ENCODE measurements around the gene ARHGAP23. TPM values are rescaled to one million over a fixed set of nuclear protein-coding genes. Genes with fewer than 3 reads are reported as not detected.
A peak's percentile ranks its signal among the peaks of the same experiment; 100 is the strongest.

The ARHGAP23 gene
- total RNA-seq, 1 donor from 2014 or later, result 33.7 TPM

DNA sequence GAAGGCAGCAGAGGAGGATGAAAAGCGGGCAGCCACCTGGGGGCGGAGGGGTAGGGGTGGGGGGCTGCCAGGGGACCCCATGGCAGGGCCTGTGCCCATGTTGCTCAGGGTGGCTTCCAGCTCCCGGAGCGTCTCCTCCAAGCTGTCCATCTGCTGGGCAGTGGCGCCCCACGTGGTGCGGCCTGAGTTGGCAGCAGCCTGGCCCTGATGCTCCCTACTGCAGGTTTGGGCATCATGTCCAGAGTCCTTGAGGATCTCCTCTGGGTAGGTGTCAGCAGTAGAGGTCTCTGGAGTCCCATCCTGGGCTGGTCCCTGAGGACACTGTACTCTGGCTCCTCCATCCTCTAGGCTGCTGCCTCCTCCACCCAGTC lies 116.6 kb downstream of the ARHGAP23 start:
- DNase-seq (ENCODE audit: low read depth in 2 of 2), result no peak

DNA sequence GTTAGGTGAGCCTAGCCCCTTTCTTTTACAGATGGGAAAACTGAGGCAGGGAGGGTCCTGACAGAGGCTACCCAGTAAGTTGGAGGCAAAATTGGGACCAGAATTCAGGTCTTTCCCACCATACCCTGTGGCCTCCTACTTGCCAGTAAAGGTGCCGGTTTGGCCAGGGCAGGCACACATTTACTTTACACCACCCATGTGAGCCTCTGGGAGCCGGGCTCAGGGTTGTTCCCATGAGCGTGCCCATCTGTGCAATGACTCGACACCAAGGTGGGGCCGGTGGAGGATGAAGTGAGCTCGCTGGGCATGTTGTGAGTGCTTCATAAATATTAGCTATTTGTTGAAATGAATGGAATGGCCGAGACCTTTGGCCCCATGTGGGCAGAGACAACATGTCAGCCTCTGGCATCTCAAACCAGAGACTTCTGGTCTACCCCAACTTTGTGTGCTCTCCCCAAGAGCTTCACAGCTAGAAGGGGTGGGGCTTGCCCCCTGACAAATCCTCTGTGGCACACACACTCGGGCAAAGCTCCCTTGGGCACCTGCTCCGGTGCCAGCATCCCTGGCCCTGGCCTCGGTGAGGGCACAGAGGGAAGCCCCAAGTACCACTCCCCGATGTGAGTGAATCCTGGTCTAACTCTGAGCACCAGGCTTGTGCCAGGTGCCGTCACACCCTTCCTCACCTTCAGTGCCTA lies 117.4 kb downstream of the ARHGAP23 start:
- no peak for DNase-seq (ENCODE audit: low read depth in 2 of 2)

DNA sequence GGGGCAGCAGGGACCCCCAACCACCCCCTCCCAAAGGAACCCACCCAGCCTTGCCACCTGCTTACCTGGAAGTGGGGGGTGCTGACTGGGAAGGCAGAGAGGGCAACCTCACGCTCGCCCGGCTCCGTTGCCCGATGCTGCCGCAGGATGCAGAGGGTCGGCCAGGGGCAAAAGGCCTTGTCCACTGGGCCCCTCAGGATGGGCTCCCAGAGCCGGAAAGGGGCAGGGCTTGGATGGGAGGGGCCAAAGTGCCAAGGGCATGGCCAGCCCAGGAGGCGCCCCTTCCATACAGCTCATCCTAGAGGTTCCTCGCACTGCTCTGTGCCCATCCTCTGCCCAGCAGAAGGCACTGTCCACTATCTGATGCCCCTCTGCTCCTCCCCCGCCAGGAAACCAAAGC lies 118.1 kb downstream of the ARHGAP23 start:
- DNase-seq (ENCODE audit: low read depth in 2 of 2), result no peak

DNA sequence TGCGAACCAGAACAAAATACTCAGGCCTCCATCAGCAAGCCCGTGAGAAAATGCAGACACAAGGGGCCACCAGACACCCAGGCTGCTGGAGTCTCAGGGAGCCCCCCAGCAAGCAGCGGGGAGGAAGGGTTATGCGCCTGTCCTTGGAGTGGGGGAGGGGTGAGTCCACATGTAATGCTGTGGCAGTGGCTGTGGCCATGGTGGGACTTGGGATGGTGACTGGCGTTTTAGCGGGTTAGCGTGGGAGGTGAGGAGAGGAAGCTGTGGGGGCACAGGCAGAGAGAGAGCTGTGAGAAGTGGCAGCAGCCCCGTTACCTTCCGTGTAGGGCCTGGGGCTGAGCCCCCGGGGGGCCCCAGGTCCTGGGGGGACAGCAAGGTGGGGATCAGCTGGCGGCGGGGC lies 119.2 kb downstream of the ARHGAP23 start:
- no peak for DNase-seq (ENCODE audit: low read depth in 2 of 2)

DNA sequence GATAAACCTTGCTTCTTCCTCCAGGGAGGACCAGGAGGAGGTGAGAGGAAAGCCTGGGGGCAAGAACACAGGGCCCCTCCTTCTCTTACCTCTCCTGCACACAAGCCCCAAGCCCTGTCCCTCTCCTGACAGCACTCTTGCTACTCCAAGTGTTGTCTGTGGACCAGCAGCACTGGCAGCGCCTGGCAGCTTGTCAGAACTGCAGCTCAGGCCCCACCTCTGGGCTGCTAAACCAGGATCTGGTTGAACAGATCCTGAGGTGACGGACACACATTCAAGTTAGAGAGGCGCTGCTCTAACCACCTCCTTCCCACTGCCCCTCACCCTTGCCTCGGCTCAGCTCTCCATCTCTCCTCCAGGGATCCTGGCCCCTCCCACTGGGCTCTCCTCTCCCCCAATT lies 121.0 kb downstream of the ARHGAP23 start:
- DNase-seq (ENCODE audit: low read depth in 2 of 2), result no peak

DNA sequence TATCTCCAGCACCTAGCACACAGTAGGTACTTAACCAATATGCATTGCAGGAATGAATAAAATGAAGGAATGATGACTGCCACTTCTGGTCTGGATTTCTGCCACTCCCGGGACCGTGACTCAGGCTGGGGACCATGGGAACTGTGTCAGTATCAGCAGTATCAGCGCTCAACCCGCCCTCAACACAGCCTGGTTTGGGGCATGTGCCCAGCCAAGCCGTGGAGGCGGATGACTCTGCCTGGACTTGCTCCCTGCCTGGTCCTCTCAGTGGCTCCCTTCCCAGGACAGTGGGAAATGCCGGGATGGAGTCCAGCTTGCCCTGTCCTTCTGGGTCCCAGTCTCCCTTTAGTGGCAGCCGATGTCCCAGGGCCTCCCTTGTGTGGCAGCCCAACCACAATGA lies 122.4 kb downstream of the ARHGAP23 start:
- DNase-seq (ENCODE audit: low read depth in 2 of 2), result peak; percentile 16 to 18

DNA sequence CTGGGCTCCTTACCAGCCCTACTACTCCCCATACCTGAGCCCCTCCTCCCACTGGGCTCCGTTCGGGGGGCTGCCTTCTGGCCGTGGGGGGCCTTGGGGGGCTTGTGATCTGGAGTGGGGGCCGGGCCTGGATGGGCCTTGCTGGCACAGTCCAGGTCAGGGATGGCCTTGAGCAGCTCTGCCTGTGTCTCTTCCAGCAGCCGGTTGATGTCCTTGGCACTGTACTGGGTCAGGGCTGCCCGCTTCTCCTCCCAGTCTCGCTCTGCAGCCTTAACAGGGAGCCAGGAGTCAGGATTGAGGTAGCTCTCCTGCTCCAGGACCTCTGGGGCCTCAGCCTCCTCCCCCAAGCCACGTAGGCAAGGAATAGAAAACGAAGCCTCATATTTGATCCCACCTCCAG lies 122.9 kb downstream of the ARHGAP23 start:
- DNase-seq (ENCODE audit: low read depth in 2 of 2), result no peak

DNA sequence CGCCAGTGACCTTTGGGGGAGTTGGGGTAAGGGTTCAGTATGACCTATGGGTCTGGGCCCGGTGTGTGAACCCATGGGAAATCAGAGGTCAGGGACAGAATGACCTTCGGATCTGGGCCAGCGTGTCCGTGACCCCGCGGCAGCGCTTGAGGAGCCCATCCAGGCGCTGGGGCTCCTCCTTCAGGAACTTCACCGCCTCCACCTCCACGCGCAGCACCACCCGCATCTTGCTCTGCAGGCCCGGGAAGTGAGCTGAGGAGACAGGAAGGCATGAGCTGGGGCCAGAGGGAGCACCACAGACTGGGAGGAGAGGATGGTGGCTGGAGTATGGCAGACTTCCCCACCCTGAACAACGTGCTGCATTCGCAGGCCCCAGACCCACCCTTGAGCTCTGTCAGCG lies 124.1 kb downstream of the ARHGAP23 start:
- DNase-seq (ENCODE audit: low read depth in 2 of 2), result no peak

DNA sequence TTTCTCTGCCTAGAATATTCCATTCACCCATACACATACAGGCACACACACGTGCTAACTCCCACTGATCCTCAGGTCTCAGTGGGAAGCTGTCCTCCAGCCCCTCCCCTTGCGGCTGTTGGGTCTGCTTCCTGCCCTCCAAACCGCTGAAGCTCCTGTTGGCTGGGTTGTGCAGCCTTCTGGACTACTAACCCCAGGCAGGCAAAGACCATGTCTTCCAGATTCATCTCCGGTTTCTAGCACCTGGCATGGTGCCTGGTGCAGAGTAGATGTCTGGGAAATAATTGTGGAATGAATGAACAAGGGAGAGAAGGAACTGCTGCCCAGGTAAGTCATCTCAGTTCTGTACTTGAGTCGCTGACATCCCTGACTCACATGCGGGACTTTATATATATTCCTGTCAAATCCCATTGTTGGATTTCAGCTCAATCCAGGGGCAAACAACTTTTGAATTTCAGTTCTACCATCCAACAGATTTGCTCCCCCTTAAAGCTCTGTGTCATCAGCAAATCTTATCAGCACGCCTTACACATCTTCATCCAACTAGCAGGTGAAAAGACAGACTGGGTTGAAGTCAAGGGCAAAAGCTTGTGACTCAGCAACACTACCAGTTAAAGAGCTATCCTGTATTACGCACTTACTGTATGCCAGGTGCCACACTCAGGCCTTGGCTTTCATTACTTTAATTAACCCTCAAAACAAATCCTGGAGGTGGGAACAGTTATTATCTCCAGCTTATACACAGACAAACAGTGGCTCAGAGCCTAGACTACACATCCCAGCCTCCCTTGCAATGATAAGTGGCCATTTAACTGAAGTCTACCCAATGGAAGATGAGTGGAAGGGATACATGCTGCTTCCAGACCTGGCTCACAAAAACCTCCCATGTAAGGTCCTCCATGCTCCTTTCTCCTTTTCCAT lies 126.4 kb downstream of the ARHGAP23 start:
- DNase-seq (ENCODE audit: low read depth in 2 of 2), result no peak

DNA sequence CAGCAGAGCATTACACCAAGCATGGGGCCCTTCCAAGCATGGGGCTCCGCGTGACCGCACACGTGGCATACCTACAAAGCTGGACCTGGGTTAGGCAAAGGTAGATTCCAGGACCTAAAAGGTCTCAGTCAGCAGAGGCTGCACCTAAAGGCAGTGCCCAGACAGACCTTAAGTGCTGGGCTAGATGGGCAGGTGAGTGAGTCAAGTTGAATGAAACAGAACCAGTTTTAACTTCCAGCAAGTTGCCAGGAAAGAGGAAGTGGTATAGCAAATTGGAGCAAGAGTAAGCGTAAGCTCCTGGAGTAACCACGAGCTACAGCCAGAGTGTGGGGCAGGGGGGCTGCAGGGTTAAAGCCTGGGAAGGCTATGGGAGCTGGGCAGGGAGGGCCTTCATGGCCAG lies 128.0 kb downstream of the ARHGAP23 start:
- DNase-seq (ENCODE audit: low read depth in 2 of 2), result no peak

DNA sequence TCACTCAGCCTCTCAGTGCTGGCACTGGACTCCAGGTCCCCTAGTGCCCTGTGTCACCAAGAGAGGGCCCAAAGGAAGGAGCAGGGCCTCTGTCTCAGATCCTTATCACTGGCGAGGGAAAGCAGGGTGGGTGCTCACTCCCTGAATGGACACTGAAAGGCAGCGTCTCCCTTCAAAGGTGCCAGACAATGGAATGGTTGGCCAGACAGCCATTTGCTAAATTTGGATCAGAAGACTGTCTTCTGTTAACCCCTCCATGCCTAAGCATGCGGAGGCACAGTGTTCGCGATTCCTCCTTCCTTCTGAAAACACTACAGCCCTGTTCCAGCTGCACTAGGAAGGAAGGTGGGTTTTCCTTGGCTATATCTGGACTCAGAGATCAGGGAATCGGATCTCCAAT lies 129.1 kb downstream of the ARHGAP23 start:
- no peak for DNase-seq (ENCODE audit: low read depth in 2 of 2)

DNA sequence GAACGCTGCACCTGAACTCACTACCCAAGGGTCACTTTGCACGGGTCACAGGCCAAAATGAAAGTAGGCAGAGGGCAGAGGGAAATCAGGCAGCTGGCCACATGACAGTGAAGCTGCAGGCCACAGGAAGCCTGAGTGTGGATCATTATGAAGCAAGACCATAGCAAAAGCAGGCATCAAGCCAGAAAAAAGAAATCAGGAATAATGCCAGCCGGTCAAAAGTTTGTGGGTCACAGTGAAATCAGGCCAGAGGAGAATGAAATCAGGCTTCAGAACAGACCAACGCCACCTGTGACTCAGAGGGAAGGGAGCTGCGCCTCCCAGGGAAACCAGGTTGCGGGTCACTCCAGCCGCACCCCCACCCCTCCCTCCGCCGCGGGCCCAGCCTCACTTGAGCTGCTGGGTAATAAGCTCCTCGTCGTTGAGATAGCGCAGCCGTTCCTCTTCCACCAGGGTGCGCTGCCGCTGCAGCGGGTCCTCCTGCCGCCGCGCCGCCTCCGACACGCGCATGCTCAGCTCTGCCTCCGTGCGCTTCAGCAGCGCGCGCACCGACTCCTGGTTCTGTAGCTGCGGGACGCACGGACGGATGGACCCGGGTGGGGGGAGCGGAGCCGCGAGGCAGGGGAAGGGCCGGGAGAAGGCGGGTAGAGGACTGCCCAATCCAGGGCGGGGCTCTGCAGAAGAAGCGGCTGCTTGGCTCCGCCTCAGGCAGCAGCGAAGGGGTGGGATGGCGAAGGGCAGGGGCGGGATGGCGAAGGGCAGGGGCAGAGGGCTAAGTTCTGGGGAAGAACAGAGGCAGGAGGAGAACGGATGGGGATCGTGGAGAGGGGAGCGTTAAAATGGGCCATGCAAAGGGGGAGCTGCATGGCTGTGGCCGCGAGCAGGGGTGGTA lies 129.8 kb downstream of the ARHGAP23 start:
- DNase-seq (ENCODE audit: low read depth in 2 of 2), result peak; percentile 89 to 93

DNA sequence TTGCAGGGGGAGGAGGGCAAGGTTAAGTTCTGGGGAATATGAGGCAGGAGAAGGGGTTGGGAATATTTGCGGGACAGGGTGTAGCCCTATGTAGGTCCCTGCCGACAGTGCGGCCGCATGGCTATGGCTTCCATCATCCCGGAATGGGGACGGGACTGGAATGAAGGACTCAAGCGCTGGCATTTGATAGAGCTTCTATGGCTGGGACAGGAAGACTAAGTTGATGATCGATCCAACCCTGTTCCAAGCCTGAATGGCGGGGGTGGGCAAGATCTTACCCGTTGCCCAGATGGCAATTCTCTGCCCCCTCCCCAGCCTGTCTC lies 130.4 kb downstream of the ARHGAP23 start:
- DNase-seq (ENCODE audit: low read depth in 2 of 2), result no peak

DNA sequence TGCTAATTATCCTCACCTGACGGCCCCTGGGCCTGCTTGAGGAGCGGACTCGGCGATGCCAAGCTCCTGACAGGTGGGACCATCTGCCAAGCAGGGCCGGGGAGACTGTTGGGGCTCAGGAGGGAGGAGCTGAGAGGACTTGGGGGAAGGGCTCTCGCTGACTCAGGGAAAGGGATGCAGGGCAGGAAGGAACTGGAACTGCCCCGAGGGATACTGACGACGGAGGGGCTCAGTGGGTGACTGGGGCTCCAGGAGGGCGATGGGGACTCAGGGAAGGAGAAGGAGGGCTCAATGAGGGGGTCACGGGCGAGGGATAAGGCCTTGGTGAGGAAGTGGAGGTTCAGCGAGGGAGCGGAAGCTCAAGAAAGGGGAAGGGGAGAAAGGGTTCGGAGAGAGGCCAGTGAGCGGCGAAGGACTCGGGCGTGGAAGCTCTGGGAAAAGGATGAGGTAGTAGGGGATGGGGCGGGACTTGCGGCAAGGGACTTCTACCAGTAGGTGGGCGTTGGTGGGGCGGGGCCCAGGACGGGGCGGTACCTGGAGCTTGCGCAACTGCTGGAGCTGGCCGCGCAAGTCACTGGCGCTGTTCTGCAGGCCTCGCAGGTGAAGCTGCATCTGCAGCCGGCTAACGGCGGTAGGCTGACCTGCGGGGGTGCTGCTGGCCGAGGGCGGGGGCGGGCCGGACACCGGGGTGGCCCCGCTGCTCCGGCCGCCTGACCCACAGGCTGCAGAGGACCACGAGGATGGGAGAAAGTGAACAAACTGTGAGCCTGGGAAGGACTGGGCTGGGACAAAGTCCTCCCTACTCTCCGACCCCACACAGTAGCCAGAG lies 131.0 kb downstream of the ARHGAP23 start:
- peak in 1 of 2 donors; percentile 57 for DNase-seq (ENCODE audit: low read depth in 2 of 2)

DNA sequence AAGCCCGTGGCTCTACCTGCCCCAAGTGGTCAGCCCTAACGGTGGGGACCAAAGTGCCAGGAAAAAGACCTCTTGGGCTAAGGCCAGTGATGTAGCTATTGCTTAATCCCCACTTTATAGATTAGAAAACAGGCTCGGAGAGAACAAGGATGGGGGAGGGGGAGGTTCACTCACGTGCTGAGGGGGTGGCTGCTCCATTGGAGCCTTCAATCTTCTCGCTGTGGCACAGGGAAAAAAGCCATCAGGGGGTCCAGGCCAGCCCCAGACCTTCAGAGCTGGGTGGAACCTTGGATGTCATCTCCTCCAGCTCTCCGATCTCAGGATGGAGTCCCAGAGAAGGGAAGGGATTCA lies 131.6 kb downstream of the ARHGAP23 start:
- no peak for DNase-seq (ENCODE audit: low read depth in 2 of 2)

DNA sequence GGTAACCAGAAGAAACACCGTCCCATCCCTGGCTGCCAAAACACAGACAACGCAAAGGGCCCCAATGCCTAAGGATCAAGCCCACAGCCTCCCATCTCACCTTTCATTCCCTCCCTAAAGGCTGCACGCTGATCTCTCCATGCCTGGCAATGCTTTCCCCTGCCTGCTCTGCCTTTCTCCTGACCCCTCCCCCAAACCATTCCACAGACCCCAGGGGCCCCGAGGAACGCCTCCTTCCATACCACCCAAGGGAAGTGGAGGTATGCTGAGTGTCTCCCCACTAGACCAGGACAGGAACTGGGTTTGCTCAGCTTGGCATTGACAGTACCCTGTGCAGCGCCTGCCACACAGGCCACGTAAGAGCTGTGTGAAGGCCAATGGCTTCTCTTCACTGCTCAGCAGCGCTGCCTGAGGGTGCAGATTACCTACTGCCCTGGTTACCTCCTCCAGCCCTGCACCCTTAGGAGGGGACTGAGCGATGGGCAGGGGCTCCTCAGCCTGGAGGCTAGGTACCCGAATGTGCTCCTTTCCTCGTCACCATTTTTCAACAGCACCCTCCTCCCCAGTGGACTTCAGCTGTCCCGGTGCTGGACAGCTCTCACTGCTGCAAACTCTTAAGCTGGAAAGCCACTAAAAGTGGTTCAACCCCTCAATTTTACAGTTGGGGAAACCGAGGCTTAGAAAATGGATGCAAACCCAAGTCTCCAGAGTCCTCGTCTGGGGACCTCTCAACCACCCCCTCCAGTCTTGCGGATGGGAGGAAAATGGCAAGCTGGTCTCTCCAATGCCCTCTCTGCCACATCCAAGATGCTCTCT lies 132.4 kb downstream of the ARHGAP23 start:
- DNase-seq (ENCODE audit: low read depth in 2 of 2), result peak; percentile 54 to 60

DNA sequence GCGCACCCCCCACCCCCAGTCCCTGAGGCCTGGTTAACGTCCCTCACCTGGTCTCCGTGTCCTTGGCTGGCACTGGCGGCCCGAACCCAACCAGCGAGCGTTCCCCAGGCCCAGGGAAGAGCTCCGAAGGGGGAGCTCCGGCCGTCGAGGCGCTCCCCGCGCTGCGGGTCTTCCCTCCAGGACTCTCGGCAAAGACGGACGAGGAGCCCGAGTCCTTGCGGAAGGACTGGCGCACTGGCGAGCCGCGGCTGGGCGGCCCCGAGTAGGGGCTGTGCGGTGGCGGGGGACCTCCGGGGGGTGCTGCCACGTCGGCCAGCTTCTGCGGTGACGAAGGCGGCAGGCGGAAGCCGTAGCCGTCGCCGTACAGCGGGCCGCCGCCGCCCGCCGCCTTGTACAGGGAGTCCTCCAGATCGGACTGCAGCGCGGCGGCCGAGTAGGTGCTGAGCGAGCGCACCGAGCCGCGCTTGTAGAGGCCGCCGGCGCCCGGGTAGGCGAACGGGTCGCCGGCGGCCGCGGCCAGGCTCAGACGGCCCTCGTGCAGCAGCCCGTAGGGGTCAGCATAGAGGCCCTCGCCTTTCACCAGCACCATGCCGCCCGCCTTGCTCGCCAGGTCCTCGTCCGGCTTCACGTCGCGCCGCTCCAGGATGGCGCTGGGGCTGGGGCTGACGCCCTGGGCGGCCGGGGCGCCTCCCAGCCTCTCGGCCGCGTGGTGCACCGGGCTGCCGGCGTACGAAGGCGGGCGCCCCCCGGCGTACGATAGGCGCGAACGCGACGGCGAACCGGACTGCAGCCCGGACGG lies 133.4 kb downstream of the ARHGAP23 start:
- peak in 1 of 2 donors; percentile 14 for DNase-seq (ENCODE audit: low read depth in 2 of 2)
